Stimulated activated CD8-positive, alpha-beta memory T cell treated with anti-CD3 and anti-CD28 coated beads, Interleukin-15, amount 100 ng/mL, for 24 hours (primary cell): ENCODE measurements around the gene CAPSL.
"Not testable (repeated sequence)": the region's sequence is repeated elsewhere in the genome, so short reads cannot be mapped to it uniquely, and the experiment has no call there.

Experiments
- DNase-seq: peaks from one replicate; pipeline ENCODE4 v3.0.0-alpha.2; 2020; ENCODE audit warnings: low read depth

CAPSL gene

GRCh38 chr5:35938568-35939227, at the start of gene CAPSL:
Gene CAPSL, minus strand, starts transcription at chr5:35938622. Its CDS starts 17,502 bp downstream, at chr5:35921120.
- no peak for DNase-seq

- DNase-seq, result no peak
Observed at GRCh38 chr5:35987776-35988175, 49.4 kb upstream of the CAPSL start.

- DNase-seq, result no peak
Observed at GRCh38 chr5:35979715-35980114, 41.3 kb upstream of the CAPSL start.

- not testable (repeated sequence) for DNase-seq
Observed at GRCh38 chr5:35976859-35977258, 38.4 kb upstream of the CAPSL start.

GRCh38 chr5:35974570-35974969, 36.1 kb upstream of the CAPSL start:
- DNase-seq, result no peak

- DNase-seq, result no peak
Observed at GRCh38 chr5:35971878-35972210, 33.4 kb upstream of the CAPSL start.

GRCh38 chr5:35971186-35971877, 32.9 kb upstream of the CAPSL start:
- DNase-seq, result no peak

- DNase-seq, result no peak
Observed at GRCh38 chr5:35963381-35963843, 25.0 kb upstream of the CAPSL start.

GRCh38 chr5:35960328-35960727, 21.9 kb upstream of the CAPSL start:
- DNase-seq, result no peak

GRCh38 chr5:35956429-35956828, 18.0 kb upstream of the CAPSL start:
- no peak for DNase-seq

- DNase-seq, result no peak
Observed at GRCh38 chr5:35954175-35954574, 15.8 kb upstream of the CAPSL start.

- DNase-seq, result no peak
Observed at GRCh38 chr5:35947085-35947484, 8.7 kb upstream of the CAPSL start.

- DNase-seq, result no peak
Observed at GRCh38 chr5:35939639-35940038, 1.2 kb upstream of the CAPSL start.

- DNase-seq, result no peak
Observed at GRCh38 chr5:35926389-35927051, 11.9 kb downstream of the CAPSL start.

GRCh38 chr5:35924950-35925722, 13.3 kb downstream of the CAPSL start:
- DNase-seq, result peak; percentile 49

GRCh38 chr5:35924122-35924949, 14.1 kb downstream of the CAPSL start:
- no peak for DNase-seq

- no peak for DNase-seq
Observed at GRCh38 chr5:35922468-35922867, 16.0 kb downstream of the CAPSL start.

GRCh38 chr5:35921930-35922329, 16.5 kb downstream of the CAPSL start:
- DNase-seq, result no peak

GRCh38 chr5:35920890-35921289, 17.5 kb downstream of the CAPSL start:
- DNase-seq, result no peak

GRCh38 chr5:35919191-35919590, 19.2 kb downstream of the CAPSL start:
- no peak for DNase-seq

GRCh38 chr5:35908814-35909213, 29.6 kb downstream of the CAPSL start:
- no peak for DNase-seq

- no peak for DNase-seq
Observed at GRCh38 chr5:35908228-35908627, 30.2 kb downstream of the CAPSL start.
